Panc1 (cell line): ENCODE data around the gene HOXA13.

Experiments used
- SIN3A ChIP-seq: IDR thresholded peaks from 2 replicates; pipeline ENCODE4 v1.6.1; 2012; ENCODE audit warnings: low read depth, mild to moderate bottlenecking, low read length, moderate library complexity, borderline replicate concordance; ENCODE audit not compliant: insufficient read depth
- TF ChIP-seq, protein P1 (sequence below): fragments of 450-650 bp; IDR thresholded peaks from 2 replicates; pipeline ENCODE4 v1.5.1; 2017; ENCODE audit warnings: mild to moderate bottlenecking

DNA sequence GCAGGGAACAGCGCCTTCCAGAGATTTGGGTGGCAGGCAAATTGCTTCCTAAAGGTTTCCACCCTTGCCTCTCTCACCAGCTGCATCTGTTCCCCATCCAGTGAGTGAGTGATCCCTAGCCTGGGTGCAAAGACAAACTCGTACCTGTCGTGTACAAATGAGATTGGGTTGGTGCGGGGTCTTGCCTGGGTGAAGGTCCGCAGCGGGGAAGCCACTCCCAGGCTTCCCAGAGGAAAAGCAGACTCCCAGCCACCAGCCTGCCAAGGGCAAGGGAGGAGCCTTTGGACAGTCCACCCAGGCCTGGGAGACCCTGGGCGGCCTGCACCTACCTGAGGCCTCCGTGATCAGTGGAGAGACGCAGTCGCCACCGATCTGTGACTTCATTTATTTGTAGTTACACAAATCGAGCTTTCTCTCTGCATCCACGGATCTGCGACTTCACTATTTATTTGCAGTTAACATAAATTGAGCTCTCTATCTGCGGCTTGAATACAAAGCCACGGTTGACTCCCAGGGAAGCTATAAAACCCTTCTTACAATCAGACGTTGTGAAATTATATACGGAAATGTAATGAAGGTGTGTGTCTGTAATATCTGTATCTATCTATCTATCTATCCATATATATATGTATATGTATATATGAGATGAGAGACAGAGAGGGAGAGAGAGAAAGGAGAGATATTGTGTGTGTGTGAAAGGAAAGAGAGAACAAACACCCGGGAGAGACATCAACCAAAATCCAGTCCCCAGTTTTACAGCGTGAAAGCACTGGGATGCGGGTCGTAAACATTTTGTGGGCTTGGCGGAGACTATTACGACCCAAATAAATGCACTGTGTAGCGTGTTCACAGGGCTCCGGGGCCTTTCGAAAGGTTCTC is 40.4 kb downstream of the HOXA13 start:
- TF ChIP-seq, protein P1, sequence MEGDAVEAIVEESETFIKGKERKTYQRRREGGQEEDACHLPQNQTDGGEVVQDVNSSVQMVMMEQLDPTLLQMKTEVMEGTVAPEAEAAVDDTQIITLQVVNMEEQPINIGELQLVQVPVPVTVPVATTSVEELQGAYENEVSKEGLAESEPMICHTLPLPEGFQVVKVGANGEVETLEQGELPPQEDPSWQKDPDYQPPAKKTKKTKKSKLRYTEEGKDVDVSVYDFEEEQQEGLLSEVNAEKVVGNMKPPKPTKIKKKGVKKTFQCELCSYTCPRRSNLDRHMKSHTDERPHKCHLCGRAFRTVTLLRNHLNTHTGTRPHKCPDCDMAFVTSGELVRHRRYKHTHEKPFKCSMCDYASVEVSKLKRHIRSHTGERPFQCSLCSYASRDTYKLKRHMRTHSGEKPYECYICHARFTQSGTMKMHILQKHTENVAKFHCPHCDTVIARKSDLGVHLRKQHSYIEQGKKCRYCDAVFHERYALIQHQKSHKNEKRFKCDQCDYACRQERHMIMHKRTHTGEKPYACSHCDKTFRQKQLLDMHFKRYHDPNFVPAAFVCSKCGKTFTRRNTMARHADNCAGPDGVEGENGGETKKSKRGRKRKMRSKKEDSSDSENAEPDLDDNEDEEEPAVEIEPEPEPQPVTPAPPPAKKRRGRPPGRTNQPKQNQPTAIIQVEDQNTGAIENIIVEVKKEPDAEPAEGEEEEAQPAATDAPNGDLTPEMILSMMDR: no peak
- TF ChIP-seq SIN3A: no peak
